HG03135 (cell line): ENCODE data around the gene ATP8B3.
"Not testable (repeated sequence)": the region's sequence is repeated elsewhere in the genome, so short reads cannot be mapped to it uniquely, and the experiment has no call there.

ENCODE experiments used
- ATAC-seq: cut with Tn5 transposase; IDR thresholded peaks from one replicate; pipeline ENCODE4 v1.9.1; 2021; ENCODE audit warnings: mild to moderate bottlenecking, moderate library complexity; ENCODE audit not compliant: unreplicated experiment

Gene ATP8B3

GRCh38 chr19:1774989-1775772, 36.9 kb downstream of the ATP8B3 start:
- ATAC-seq: no peak

GRCh38 chr19:1773184-1773583, 38.9 kb downstream of the ATP8B3 start:
- no peak for ATAC-seq

- ATAC-seq: no peak
Observed at GRCh38 chr19:1770866-1771576, 41.1 kb downstream of the ATP8B3 start.

GRCh38 chr19:1769645-1769985, 42.5 kb downstream of the ATP8B3 start:
- no peak for ATAC-seq

GRCh38 chr19:1768918-1769644, 43.0 kb downstream of the ATP8B3 start:
- ATAC-seq: no peak

GRCh38 chr19:1768248-1768647, 43.8 kb downstream of the ATP8B3 start:
- ATAC-seq: no peak

- no peak for ATAC-seq
Observed at GRCh38 chr19:1767464-1767933, 44.6 kb downstream of the ATP8B3 start.

GRCh38 chr19:1766800-1767352, 45.2 kb downstream of the ATP8B3 start:
- ATAC-seq: no peak

- no peak for ATAC-seq
Observed at GRCh38 chr19:1765904-1766799, 45.9 kb downstream of the ATP8B3 start.

GRCh38 chr19:1765232-1765903, 46.7 kb downstream of the ATP8B3 start:
- no peak for ATAC-seq

GRCh38 chr19:1764729-1765128, 47.3 kb downstream of the ATP8B3 start:
- no peak for ATAC-seq

GRCh38 chr19:1763648-1764639, 48.1 kb downstream of the ATP8B3 start:
- no peak for ATAC-seq

GRCh38 chr19:1762243-1763117, 49.6 kb downstream of the ATP8B3 start:
- ATAC-seq: no peak

- ATAC-seq: no peak
Observed at GRCh38 chr19:1761528-1762242, 50.4 kb downstream of the ATP8B3 start.

- not testable (repeated sequence) for ATAC-seq
Observed at GRCh38 chr19:1760786-1761527, 51.1 kb downstream of the ATP8B3 start.

GRCh38 chr19:1760020-1760419, 52.1 kb downstream of the ATP8B3 start:
- ATAC-seq: no peak
